ENCODE measurements around the gene ZBTB38.

DNA sequence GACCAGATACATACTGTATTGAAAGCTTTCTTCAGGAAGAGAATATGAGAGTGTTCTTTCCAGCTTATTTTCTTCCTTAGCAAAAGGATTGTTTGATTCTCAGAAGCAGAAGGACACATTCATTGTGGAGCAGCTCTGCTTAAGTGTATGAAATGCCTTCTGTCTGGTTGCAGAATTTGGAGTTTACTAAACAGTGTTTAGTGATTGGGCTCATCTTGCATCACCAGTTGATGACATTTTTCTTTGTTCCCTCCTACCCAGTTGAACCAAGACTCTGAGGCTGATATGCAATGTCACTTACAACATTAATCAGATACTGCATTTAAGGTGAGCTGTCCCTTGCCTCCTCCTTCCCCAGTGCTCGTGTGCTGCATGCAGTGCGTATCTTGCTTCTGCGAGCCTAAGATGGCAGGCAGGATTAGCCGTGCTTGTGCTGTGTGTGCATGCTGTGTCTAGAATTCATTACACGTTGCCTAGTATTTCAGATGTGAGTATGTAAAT is 18.4 kb downstream of the ZBTB38 start:
- TF ChIP-seq, protein P1, sequence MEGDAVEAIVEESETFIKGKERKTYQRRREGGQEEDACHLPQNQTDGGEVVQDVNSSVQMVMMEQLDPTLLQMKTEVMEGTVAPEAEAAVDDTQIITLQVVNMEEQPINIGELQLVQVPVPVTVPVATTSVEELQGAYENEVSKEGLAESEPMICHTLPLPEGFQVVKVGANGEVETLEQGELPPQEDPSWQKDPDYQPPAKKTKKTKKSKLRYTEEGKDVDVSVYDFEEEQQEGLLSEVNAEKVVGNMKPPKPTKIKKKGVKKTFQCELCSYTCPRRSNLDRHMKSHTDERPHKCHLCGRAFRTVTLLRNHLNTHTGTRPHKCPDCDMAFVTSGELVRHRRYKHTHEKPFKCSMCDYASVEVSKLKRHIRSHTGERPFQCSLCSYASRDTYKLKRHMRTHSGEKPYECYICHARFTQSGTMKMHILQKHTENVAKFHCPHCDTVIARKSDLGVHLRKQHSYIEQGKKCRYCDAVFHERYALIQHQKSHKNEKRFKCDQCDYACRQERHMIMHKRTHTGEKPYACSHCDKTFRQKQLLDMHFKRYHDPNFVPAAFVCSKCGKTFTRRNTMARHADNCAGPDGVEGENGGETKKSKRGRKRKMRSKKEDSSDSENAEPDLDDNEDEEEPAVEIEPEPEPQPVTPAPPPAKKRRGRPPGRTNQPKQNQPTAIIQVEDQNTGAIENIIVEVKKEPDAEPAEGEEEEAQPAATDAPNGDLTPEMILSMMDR (IDR thresholded peaks at IDR 0.05; ENCODE audit: borderline replicate concordance, extremely low read depth, low read length, poor library complexity, severe bottlenecking): no peak
- no peak for TF ChIP-seq EZH2 (IDR thresholded peaks at IDR 0.05; ENCODE audit: borderline replicate concordance, low read depth, low read length, severe bottlenecking)
